ENCODE data around the gene CCR2. TPM values are rescaled to one million over a fixed set of nuclear protein-coding genes. Genes with fewer than 3 reads are reported as not detected.
"Not testable (repeated sequence)": the region's sequence is repeated elsewhere in the genome, so short reads cannot be mapped to it uniquely, and the experiment has no call there.

CCR2 gene
- polyA plus RNA-seq, 10 donors = 0.56 to 2.0 (median 0.92) TPM

GRCh38 chr3:46375814-46376213 lies 21.9 kb downstream of the CCR2 start:
- DNase-seq = no peak

DNA sequence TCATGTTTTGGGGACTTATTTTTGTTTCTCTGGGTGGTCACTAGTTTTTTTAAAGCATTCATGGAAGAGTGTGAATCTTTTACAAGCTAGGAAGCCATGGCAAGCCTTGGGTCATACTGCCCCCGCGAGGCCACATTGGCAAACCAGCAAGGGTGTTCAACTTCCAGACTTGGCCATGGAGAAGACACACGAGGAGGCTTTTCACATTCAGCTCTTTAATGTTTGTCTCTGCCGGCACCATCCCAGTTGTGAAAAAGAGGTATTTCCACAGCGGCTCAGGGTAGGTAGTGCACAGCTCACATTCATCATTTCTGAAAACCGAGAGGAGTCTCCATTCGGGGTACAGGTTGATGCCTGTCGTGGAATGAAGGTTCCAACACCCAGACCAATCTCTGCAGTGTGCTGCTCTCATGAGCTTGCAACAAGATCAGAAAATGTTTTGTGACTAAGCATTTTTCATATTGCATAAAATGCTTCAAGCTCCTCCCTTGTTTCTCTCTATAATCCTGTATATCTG lies 24.6 kb downstream of the CCR2 start:
- DNase-seq = peak in 2 of 3 donors; percentile 44 to 59

- no peak for DNase-seq
Measured at GRCh38 chr3:46380471-46381221, 26.7 kb downstream of the CCR2 start.

DNA sequence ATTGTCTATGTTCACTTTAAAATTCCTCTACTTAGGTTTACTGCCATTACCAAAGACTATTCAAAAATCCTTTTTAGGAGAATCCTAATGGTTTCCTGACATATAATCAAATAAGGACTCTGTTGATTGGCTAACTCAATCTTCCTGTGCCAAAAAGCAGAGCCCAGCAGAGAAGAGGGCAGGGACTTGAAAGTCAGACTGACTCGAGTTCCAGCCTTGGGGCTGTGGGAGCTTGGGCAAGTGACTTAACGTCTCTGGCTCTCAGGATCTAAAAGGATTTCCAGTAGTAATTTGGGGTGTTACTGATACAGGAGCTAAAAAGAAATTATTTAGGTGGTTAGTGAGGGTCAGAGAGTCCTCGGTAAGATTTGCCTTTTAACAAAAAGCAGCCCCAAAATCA lies 27.7 kb downstream of the CCR2 start:
- no peak for DNase-seq

DNA sequence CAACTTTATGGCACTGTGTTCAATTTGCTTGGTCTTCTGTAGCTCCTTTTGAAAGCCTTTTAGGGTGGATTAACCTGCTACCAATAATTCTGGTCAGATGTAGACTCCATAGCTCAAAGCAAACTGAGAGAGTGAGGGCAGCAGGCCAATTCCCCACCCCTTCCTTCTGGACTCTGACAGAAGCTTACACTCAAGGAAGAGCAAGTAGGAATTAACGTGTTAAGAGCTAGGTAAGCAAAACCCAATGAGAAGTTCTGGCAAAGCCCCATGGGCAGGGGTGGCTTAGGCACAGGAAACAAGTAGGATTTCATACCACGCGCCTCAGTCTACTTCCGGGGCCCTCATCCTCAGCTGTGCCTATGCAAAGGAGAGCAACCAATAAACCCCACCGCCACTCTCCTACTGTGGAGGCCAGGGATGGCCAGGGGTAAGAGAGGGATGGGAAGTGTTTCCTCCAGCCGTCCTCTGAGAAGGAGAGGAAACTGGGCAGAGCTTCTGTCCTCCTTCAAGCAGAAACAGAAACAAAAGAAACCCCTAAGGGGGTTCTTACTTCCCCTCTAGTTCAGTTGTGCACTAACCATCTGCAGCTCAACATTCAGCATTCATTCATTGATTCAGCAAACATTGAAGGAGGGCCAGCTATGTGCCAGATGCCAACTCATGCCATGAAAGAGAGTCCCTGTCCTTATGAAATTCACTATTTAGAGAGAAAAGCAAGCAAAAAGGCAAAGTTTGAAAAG lies 29.5 kb downstream of the CCR2 start:
- DNase-seq = peak in 1 of 3 donors; percentile 18

DNA sequence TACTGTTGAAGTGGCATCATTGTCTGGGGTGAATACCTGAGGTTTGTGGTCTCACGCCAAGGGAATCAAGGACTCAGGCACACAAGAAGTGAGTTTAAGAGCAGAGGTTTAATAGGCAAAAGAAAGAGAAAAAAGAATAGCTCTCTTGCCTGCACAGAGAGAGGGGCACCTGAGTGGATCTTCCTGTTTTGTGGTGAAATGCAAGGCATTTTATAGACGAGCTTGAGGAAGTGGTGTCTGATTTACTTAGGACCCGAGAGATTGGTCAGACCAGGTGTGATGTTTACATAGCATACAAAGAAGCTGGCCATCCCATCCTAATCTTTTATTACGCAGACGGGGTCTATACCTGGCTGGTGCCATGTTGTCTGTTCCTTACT lies 30.0 kb downstream of the CCR2 start:
- DNase-seq = no peak

- no peak for DNase-seq
Measured at GRCh38 chr3:46386205-46386604, 32.3 kb downstream of the CCR2 start.

DNA sequence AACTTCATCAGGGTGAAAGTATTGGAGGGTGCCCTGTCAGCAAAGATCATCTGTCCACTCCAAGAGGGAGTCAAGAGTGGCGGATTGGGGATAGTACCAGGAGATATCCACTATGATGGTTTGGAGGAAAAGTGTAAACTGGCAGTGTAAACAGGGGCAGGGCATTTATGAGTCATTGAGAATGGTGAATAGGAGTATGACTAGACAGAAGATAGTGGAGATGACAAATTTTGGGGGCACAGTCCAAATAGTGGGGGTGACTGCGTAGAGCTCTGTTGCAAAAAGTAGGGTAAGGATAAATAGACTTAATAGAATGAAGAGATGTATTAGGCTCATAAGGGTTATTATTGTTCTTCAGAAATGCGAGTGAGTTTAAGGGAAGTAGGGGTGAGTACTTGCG lies 34.9 kb downstream of the CCR2 start:
- DNase-seq = not testable (repeated sequence)

GRCh38 chr3:46389306-46389705 lies 35.4 kb downstream of the CCR2 start:
- no peak for DNase-seq

DNA sequence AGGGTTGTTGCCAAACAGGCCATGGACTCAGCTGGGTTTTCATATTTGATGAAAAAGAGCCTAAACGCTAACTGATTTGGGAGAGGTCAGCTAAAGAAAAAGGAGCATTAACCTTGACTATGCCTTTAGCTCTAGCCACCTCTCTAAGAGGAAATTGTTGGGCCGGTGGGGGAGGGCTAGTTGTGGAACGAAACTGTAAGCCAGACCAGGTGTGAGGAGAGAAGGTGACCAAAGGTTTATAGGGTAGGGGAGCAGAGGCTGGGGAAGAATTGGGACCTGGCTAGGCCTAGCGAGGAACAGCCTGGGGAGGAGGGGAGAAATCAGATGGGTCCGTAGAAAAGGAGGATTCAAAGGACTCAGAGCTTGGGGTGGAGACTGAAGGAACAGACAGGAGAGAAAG lies 37.6 kb downstream of the CCR2 start:
- not testable (repeated sequence) for DNase-seq

- DNase-seq = no peak
Measured at GRCh38 chr3:46393011-46393410, 39.1 kb downstream of the CCR2 start.

- DNase-seq = no peak
Measured at GRCh38 chr3:46393554-46394434, 39.9 kb downstream of the CCR2 start.

DNA sequence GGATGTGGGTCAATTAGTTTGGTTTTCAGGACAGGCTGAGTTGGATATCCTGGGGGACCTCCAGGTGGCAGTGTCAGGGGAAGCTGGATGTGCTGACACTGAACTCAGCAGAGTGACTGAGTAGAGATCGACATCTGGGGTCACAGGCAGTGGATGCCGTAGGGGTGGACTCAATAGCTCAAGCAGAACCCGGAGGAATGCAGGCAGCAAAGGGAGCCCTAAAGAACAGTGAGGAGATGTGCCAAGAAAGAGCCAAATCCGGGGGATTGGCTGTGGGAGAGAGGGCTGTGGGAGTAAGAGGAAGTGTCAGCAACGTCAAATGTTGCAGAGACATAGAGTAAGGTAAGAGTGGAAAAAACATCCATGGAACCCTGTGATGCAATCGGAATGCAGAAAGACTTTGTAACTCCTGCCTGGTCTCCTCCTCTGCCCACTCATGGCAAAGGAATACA lies 41.3 kb downstream of the CCR2 start:
- no peak for DNase-seq

GRCh38 chr3:46395766-46396530 lies 42.0 kb downstream of the CCR2 start:
- DNase-seq = no peak

- no peak for DNase-seq
Measured at GRCh38 chr3:46397111-46397510, 43.2 kb downstream of the CCR2 start.

DNA sequence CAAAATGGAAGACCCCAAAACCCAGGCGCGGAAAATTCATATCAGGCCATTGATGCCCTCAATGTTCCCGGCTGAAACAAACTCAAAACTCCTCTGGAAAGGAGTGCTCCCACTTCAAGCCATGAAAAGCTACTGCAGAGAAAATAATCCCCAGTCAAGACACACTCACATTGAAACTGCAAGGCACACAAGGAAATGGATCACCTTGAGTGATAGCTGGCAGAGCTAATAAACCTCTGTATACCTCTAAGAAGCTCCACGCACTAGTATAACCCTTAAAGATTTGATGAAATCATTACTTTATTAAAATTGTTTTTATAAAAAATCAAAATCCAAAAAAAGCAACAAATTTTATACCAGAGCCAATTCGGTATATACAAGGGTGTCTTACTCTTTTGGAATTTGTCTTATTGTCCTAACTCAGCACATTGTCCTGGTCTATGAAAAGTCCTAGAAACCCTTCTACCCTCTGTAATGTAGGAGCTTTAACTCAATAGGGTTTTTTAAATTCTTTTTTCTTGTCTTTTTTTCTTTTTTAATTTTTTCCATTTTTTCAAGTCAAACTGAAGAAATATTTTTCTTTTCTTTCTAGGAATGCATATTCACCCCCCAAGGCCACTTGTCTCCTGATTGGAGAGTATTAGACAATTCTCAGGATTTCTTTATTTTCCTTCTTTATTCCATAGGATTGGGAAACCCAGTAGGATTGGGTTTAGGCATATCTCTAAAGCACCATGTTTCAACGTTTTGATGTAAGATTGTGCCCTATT lies 44.5 kb downstream of the CCR2 start:
- DNase-seq = no peak

GRCh38 chr3:46399098-46399497 lies 45.2 kb downstream of the CCR2 start:
- no peak for DNase-seq

- no peak for DNase-seq
Measured at GRCh38 chr3:46399557-46399956, 45.6 kb downstream of the CCR2 start.

DNA sequence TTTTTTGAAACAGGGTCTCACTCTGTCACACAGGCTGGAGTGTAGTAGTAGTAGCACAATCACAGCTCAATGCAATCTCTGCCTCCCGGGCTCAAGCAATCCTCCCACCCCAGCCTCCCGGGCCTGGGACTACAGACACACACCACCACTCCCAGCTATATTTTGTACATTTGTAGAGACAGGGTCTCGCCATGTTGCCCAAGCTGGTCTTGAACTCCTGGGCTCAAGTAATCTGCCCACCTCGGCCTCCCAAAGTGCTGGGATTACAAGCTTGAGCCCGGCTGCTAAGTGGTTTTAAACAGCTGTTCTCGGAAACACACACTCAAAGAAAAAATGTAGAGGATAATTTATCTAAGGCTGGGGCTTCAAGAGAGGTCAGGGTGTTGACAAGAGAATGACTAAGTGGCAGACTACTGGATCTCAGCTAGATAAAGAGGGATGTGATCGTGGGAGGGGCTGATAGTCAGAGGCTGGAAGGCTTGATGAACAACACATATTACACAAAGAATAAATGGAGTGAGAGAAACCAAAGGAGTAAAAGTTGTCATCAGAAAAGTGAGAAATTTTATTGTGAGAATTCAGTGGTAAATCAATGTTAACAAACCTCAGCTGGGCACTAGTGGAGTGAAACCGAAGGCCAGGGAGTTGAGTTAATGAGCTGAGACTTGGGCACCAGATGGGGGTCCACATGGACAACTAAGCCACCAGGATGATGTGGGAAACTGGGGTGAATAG lies 46.3 kb downstream of the CCR2 start:
- peak in 1 of 3 donors; percentile 60 for DNase-seq

GRCh38 chr3:46400846-46401245 lies 46.9 kb downstream of the CCR2 start:
- DNase-seq = no peak

All from muscle of back (tissue), 11 donors.